MM.1S (cell line): Measurements from ENCODE around the gene ITGA3.

Experiments
- EZH2 ChIP-seq: fragments of 300-600 bp; sonication (generic); optimal IDR thresholded peaks from 2 replicates; pipeline ENCODE3; 2017; ENCODE audit warnings: low read depth, mild to moderate bottlenecking, antibody characterized with exemption, low read length, mixed read lengths
- EZH2phosphoT487 ChIP-seq: fragments of 300-600 bp; sonication (generic); IDR thresholded peaks from 2 replicates; pipeline ENCODE4 v1.6.1; 2018; ENCODE audit warnings: antibody characterized with exemption, low read length
- TF ChIP-seq, protein P1 (sequence below): fragments of 300-600 bp; sonication (generic); IDR thresholded peaks from 2 replicates; pipeline ENCODE4 v1.5.1; 2016; ENCODE audit warnings: antibody characterized with exemption, low read length, mixed read lengths

DNA sequence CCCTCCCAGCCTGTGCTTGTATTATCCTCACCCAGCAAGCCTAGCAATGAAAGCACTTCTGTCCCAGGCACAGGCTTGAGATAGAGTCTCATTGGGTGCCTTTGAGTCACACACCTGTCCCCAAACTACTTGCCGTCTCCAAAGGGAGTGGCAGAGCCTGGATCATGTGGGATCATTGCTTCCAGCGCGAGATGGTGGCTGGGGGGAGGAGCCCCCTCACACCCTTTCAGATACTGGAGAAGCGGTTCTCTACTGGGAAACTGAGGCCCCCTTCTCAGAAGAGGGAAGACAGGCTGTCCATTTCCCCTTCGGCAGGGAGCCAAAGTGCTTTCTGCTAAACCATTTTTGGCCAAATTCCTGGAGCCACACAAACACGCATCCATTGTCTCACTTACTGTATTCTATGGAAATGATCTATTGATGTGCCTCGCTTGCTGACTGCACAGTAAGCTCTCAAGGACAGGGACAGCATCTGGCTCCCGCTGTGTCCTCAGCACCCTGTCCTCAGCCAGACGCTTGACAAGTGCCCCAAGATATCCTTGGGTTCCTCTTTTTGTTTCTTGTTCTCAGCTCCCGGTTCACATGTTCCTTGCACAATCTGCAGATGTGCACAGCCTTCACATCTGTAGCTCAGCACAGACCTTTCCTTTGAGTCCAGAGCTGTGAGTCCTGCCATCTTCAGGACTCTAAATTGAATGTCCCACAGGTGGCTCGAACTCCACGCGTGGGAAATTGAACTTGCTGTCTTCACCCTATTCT lies 34.9 kb upstream of the ITGA3 start:
- TF ChIP-seq, protein P1, sequence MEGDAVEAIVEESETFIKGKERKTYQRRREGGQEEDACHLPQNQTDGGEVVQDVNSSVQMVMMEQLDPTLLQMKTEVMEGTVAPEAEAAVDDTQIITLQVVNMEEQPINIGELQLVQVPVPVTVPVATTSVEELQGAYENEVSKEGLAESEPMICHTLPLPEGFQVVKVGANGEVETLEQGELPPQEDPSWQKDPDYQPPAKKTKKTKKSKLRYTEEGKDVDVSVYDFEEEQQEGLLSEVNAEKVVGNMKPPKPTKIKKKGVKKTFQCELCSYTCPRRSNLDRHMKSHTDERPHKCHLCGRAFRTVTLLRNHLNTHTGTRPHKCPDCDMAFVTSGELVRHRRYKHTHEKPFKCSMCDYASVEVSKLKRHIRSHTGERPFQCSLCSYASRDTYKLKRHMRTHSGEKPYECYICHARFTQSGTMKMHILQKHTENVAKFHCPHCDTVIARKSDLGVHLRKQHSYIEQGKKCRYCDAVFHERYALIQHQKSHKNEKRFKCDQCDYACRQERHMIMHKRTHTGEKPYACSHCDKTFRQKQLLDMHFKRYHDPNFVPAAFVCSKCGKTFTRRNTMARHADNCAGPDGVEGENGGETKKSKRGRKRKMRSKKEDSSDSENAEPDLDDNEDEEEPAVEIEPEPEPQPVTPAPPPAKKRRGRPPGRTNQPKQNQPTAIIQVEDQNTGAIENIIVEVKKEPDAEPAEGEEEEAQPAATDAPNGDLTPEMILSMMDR: no peak
- TF ChIP-seq EZH2phosphoT487: no peak
- no peak for TF ChIP-seq EZH2
